ENCODE results near the gene ATXN10. TPM values are rescaled to one million over a fixed set of nuclear protein-coding genes. Genes with fewer than 3 reads are reported as not detected.

ATXN10 gene
- 83.8 to 108 TPM (median 103 TPM) in 5 replicates for total RNA-seq (2022; extraction: Qiagen RNA extraction)

GRCh38 chr22:45671783-45672563 lies at the start of gene ATXN10:
TSS of gene ATXN10 (plus strand) at chr22:45671834. CDS start at chr22:45672064, 230 bp downstream.

Other genes with a start within 250 kb of the ATXN10 start
- gene FBLN1, start 169.0 kb upstream of the ATXN10 start, total RNA-seq (2022; extraction: Qiagen RNA extraction): 45.8 to 61.8 TPM (median 58.3 TPM) in 5 replicates